Mesodermal cell (in vitro differentiated cells): ENCODE measurements around the gene NAA80.
A peak's percentile ranks its signal among the peaks of the same experiment; 100 is the strongest.
"Not testable (repeated sequence)": the region's sequence is repeated elsewhere in the genome, so short reads cannot be mapped to it uniquely, and the experiment has no call there.

Experiments used
- H3K27ac ChIP-seq: 2 replicates; pipeline ENCODE4 v1.7.0; 2013; ENCODE audit warnings: mild to moderate bottlenecking, low read depth, low read length, moderate library complexity; ENCODE audit not compliant: severe bottlenecking
- H3K36me3 ChIP-seq: 2 replicates; pipeline ENCODE4 v1.7.1; 2013; ENCODE audit warnings: mild to moderate bottlenecking, low read length, moderate library complexity; ENCODE audit not compliant: control insufficient read depth, insufficient read depth
- H3K4me1 ChIP-seq: one replicate; pipeline ENCODE4 v1.7.1; 2013; ENCODE audit warnings: mild to moderate bottlenecking, low read length; ENCODE audit not compliant: insufficient read depth, control insufficient read depth, poor library complexity, severe bottlenecking
- H3K4me3 ChIP-seq: 2 replicates; pipeline ENCODE4 v1.7.0; 2013; ENCODE audit warnings: low read length, control low read depth, mild to moderate bottlenecking; ENCODE audit not compliant: insufficient read depth, poor library complexity, severe bottlenecking; ENCODE audit errors: extremely low read depth
- H3K9me3 ChIP-seq: 2 replicates; pipeline ENCODE4 v1.7.1; 2013; ENCODE audit warnings: mild to moderate bottlenecking, low read length, moderate library complexity; ENCODE audit not compliant: control insufficient read depth
- WGBS, 2 experiments: methylation state at CpG; one replicate each; pipeline ENCODE4 v1.1.5; 2013; ENCODE audit warnings: missing lambda C conversion rate in 2 of 2; ENCODE audit not compliant: insufficient coverage in 2 of 2; 5-methylcytosine and 5-hydroxymethylcytosine counted together

Gene NAA80

DNA sequence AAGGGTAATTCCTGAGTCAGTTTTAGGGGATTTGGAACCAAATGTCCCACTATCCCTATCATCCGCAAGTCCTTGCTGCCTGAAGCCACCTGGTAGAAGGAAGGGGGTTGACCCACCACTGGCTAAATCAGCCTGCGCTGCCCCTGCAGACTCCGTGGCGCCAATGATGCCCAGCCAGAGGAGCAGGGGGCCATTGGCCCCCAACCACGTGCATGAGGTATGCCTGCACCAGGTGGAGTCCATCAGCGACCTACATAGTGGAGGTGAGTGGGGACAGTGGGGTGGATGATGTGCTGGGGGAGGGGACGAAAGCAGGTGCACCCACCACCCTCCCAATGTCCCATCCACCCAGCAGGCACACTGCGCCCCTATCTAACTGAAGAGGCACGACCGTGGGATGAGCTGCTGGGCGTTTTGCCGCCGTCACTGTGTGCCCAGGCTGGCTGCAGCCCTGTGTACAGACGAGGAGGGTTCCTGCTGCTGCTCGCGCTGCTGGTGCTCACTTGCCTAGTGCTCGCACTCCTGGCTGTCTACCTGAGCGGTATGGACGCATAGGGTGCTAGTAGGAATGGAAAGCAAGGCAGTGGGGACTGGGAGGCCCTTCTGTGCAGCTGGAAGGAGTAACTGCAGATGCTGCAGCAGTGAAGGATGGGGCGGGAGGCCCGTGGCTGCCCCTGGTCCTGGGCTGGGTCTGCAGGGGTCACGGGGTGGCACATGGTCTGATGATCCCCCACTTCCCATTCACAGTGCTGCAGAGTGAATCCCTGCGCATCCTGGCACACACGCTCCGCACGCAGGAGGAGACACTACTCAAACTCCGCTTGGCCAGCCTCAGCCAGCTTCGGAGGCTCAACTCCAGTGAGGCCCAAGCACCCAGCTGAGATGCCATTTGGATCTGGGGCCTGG, 12.6 kb downstream of the NAA80 start:
- no peaks in the 10 kb centered on the region for H3K4me1 ChIP-seq
- 96 to 97% methylated on average over 19 to 24 of the region's 28 CpGs for WGBS, 2 experiments
- H3K4me3 ChIP-seq = no peak overlapping the region
- peaks cover 43% of the 10 kb centered on the region for H3K36me3 ChIP-seq
- H3K27ac ChIP-seq = no peak overlapping the region
- H3K9me3 ChIP-seq = no peaks in the 10 kb centered on the region

DNA sequence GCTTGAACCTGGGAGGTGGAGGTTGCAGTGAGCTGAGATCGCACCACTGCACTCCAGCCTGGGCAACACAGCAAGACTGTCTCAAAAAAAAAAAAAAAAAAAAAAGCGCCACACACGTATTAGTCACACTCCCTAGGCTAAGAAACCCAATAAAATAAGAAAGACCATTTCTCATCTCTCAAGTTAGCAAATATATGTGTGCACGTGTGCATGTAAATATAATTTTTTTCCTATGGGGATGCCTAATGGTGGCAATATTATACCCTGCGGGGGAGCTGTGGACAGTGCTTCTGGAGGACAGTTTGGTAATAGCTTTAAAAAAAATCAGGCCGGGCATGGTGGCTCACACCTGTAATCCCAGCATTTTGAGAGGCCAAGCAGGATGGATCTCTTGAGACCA, 15.1 kb downstream of the NAA80 start:
- not testable (repeated sequence) for H3K9me3 ChIP-seq, H3K4me3 ChIP-seq, H3K4me1 ChIP-seq, H3K27ac ChIP-seq
- peaks cover 27% of the 10 kb centered on the region for H3K36me3 ChIP-seq
- 90 to 93% methylated on average over 2 of the region's 6 CpGs for WGBS, 2 experiments

- 95 to 98% methylated on average over 3 of the region's 8 CpGs for WGBS, 2 experiments
- H3K27ac ChIP-seq = no peak overlapping the region
- H3K4me3 ChIP-seq = no peak overlapping the region
- H3K36me3 ChIP-seq = no peaks in the 10 kb centered on the region
- no peaks in the 10 kb centered on the region for H3K4me1 ChIP-seq
- H3K9me3 ChIP-seq = no peaks in the 10 kb centered on the region
These were observed 19.8 kb downstream of the NAA80 start for GRCh38 chr3:50279255-50280016.

DNA sequence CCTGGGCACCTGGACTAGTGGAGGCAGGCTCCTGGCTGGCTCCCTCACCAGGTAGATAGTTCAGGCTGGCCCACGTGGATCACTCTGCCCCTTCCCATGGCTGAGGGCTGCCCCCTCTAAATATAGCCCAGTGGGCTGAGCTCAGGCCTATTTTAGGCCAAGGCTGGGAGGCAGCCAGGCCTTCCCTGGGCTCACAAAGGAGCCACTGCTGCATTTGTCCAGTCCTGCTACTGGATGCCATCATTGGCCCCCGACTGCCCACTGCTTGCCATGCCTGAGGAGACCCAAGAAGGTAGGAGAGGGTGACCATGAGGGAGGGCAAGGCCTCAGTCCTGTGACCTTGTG, 20.4 kb downstream of the NAA80 start, which contains the start of gene LSMEM2:
Gene LSMEM2, plus strand, starts transcription at position 208 of the 345 bp plus-strand sequence. Its CDS starts 27 bp downstream, at position 235.
- Histone ChIP-seq H3K9me3 (no peaks in the 10 kb centered on the region), H3K4me3 (no peak within 1 kb of the TSS)

GRCh38 chr3:50278123-50278879, 20.9 kb downstream of the NAA80 start:
- no peaks in the 10 kb centered on the region for H3K36me3 ChIP-seq
- H3K9me3 ChIP-seq = no peaks in the 10 kb centered on the region
- H3K4me3 ChIP-seq = no peak overlapping the region
- H3K27ac ChIP-seq = no peak overlapping the region
- 81 to 94% methylated on average over 3 to 4 of the region's 4 CpGs for WGBS, 2 experiments
- H3K4me1 ChIP-seq = no peaks in the 10 kb centered on the region

More for the DNA sequence above, 20.4 kb downstream of the NAA80 start, which contains the start of gene LSMEM2:
- no peaks in the 10 kb centered on the region for H3K36me3 ChIP-seq
- no peak within 1 kb of the TSS for H3K27ac ChIP-seq
- 90 to 100% methylated on average over 1 to 2 of the region's 2 CpGs for WGBS, 2 experiments
- H3K4me1 ChIP-seq = no peaks in the 10 kb centered on the region

DNA sequence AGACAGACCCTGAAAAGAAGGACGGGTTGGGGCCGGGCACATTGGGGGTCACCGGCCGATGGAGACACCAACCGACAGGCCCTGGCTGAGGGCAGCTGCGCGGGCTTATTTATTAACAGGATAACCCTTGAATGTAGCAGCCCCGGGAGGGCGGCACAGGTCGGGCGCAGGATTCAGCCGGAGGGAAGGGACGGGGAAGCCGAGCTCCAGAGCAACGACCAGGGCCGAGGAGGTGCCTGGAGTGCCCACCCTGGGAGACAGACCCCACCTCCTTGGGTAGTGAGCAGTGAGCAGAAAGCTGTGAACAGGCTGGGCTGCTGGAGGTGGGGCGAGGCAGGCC, 22.5 kb downstream of the NAA80 start:
- H3K4me1 ChIP-seq = peaks cover 5% of the 10 kb centered on the region
- no peak overlapping the region for H3K4me3 ChIP-seq
- WGBS, 2 experiments = 94 to 98% methylated on average over 17 of the region's 17 CpGs
- no peak overlapping the region for H3K27ac ChIP-seq
- H3K36me3 ChIP-seq = no peaks in the 10 kb centered on the region
- no peaks in the 10 kb centered on the region for H3K9me3 ChIP-seq

DNA sequence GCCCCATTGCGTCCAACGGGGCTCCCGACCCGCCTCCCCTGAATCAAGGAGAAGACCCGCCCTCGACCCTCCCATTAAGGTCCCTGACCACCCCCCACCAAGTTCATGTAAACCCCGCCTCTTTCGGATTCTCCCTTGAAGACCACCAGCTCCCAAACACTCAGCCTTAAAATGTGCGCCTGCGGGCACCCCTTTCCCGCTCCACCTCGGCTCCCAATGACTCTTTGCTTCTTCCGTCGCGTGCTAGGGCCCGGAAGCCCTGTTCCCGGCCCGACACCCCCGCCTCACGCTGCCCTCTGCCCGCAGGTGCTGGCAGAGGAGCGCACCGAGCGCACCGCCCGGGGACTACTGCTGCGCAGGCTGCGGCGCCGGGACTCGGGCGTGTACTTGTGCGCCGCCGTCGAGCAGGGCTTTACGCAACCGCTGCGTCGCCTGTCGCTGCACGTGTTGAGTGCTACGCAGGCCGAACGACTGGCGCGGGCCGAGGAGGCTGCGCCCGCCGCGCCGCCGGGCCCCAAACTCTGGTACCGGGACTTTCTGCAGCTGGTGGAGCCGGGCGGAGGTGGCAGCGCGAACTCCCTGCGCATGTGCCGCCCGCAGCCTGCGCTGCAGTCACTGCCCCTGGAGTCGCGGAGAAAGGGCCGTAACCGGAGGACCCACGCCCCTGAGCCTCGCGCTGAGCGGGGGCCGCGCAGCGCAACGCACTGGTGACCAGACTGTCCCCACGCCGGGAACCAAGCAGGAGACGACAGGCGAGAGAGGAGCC, 23.0 kb downstream of the NAA80 start:
- WGBS, 2 experiments = 86 to 87% methylated on average over 68 to 78 of the region's 79 CpGs
- H3K27ac ChIP-seq = no peak overlapping the region
- H3K4me1 ChIP-seq = peaks cover 11% of the 10 kb centered on the region
- H3K36me3 ChIP-seq = no peaks in the 10 kb centered on the region
- no peak overlapping the region for H3K4me3 ChIP-seq
- no peaks in the 10 kb centered on the region for H3K9me3 ChIP-seq

DNA sequence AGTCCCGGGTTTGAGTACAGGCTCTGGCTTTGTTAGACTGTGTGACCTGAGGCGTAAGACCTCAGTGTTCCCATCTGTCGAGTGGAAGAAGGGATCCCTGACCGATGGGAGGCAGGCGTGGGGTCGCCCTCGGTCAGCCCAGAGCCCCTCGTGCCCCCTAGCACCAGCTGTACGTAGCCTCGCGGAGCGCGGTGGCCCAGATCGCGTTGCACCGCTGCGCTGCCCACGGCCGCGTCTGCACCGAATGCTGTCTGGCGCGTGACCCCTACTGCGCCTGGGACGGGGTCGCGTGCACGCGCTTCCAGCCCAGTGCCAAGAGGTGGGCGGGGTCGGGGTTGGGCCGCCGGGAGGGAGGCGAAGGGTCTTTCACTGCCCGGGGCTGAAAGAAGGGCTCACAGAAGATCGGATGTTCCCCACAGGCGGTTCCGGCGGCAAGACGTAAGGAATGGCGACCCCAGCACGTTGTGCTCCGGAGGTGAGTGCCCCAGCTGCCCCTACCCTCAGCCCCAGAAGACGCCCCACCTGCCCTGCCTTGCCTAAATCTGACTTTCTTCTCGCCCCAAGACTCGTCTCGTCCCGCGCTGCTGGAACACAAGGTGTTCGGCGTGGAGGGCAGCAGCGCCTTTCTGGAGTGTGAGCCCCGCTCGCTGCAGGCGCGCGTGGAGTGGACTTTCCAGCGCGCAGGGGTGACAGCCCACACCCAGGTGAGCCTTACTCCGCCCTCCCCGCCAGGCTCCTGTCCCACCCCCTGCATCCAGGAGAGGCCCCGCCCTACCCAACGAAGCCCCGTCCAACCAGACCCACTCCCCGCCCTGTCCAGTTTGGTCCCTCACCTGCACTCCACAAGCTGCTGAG, 23.8 kb downstream of the NAA80 start:
- Histone ChIP-seq H3K4me1 (peaks cover 19% of the 10 kb centered on the region), H3K4me3 (peak overlapping the region; percentile 19), H3K27ac (no peak overlapping the region), H3K9me3 (no peaks in the 10 kb centered on the region), H3K36me3 (no peaks in the 10 kb centered on the region)
- WGBS, 2 experiments = 17 to 22% methylated on average over 39 to 63 of the region's 65 CpGs

DNA sequence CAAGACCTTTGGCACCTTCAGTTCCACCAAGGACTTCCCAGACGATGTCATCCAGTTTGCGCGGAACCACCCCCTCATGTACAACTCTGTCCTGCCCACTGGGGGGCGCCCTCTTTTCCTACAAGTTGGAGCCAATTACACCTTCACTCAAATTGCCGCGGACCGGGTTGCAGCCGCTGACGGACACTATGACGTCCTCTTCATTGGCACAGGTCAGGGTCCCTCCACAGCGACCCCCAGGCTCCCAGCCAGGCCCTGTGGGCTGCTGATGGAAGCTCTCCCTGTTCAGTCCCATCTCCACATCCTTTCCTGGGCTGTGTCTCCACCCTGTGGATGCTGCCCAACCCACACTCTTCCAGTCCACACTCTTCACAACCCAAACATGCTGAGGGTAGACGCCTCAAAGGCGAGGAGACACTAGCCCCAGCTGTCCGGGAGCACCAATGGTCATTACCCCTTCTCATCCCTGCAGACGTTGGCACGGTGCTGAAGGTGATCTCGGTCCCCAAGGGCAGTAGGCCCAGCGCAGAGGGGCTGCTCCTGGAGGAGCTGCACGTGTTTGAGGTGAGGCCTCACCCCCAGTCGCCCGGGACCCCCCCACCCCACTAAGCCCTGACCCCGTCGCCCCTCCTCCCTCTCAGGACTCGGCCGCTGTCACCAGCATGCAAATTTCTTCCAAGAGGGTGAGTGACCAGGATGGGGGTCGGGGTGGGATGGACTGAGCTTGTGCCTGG, 24.7 kb downstream of the NAA80 start:
- Histone ChIP-seq H3K4me3 (no peak overlapping the region), H3K27ac (no peak overlapping the region), H3K4me1 (peaks cover 27% of the 10 kb centered on the region), H3K9me3 (no peaks in the 10 kb centered on the region), H3K36me3 (no peaks in the 10 kb centered on the region)
- 17 to 27% methylated on average over 14 to 20 of the region's 26 CpGs for WGBS, 2 experiments
